ENCODE measurements around the gene RAB30.

RAB30 gene

GRCh38 chr11:83073258-83073657, 1.6 kb upstream of the RAB30 start:
- in situ Hi-C loops (cut with MboI; ENCODE audit: low sequenced_read_pairs, unreplicated experiment), result loop anchor here (10.0 kb wide), 1 partner anchor 168 kb away; the partner anchor contains the start of genes DDIAS and PRCP
- TF ChIP-seq CTCF (IDR thresholded peaks at IDR 0.05; ENCODE audit: borderline replicate concordance, control extremely low read depth, extremely low read depth, insufficient read depth, missing control alignments), result no peak
- no peak for DNase-seq (ENCODE audit: low spot score)

GRCh38 chr11:83072350-83073242, 899 bp upstream of the RAB30 start:
- in situ Hi-C loops (cut with MboI; ENCODE audit: low sequenced_read_pairs, unreplicated experiment), result loop anchor here (10.0 kb wide), 1 partner anchor 168 kb away; the partner anchor contains the start of genes DDIAS and PRCP
- DNase-seq (ENCODE audit: low spot score), result no peak
- no peak for TF ChIP-seq CTCF (IDR thresholded peaks at IDR 0.05; ENCODE audit: borderline replicate concordance, control extremely low read depth, extremely low read depth, insufficient read depth, missing control alignments)

GRCh38 chr11:83070731-83071566, 748 bp downstream of the RAB30 start:
- in situ Hi-C loops (cut with MboI; ENCODE audit: low sequenced_read_pairs, unreplicated experiment), result loop anchor here (10.0 kb wide), 1 partner anchor 166 kb away; the partner anchor contains the start of genes DDIAS and PRCP
- no peak for DNase-seq (ENCODE audit: low spot score)
- no peak for TF ChIP-seq CTCF (IDR thresholded peaks at IDR 0.05; ENCODE audit: borderline replicate concordance, control extremely low read depth, extremely low read depth, insufficient read depth, missing control alignments)

GRCh38 chr11:83070044-83070701, 1.5 kb downstream of the RAB30 start:
- in situ Hi-C loops (cut with MboI; ENCODE audit: low sequenced_read_pairs, unreplicated experiment), result loop anchor here (10.0 kb wide), 1 partner anchor 165 kb away; the partner anchor contains the start of genes DDIAS and PRCP
- no peak for TF ChIP-seq CTCF (IDR thresholded peaks at IDR 0.05; ENCODE audit: borderline replicate concordance, control extremely low read depth, extremely low read depth, insufficient read depth, missing control alignments)
- no peak for DNase-seq (ENCODE audit: low spot score)

- in situ Hi-C loops (cut with MboI; ENCODE audit: low sequenced_read_pairs, unreplicated experiment), result loop anchor here (10.0 kb wide), 1 partner anchor 165 kb away; the partner anchor contains the start of genes DDIAS and PRCP
- DNase-seq (ENCODE audit: low spot score), result no peak
- no peak for TF ChIP-seq CTCF (IDR thresholded peaks at IDR 0.05; ENCODE audit: borderline replicate concordance, control extremely low read depth, extremely low read depth, insufficient read depth, missing control alignments)
These were observed 2.2 kb downstream of the RAB30 start for GRCh38 chr11:83069441-83070043.
